ENCODE results near the gene THSD8. TPM values are rescaled to one million over a fixed set of nuclear protein-coding genes. Genes with fewer than 3 reads are reported as not detected.
A peak's percentile ranks its signal among the peaks of the same experiment; 100 is the strongest.
"Not testable (repeated sequence)": the region's sequence is repeated elsewhere in the genome, so short reads cannot be mapped to it uniquely, and the experiment has no call there.

The THSD8 gene
- total RNA-seq, 1 donor from 2014 or later = 0.20 TPM

DNA sequence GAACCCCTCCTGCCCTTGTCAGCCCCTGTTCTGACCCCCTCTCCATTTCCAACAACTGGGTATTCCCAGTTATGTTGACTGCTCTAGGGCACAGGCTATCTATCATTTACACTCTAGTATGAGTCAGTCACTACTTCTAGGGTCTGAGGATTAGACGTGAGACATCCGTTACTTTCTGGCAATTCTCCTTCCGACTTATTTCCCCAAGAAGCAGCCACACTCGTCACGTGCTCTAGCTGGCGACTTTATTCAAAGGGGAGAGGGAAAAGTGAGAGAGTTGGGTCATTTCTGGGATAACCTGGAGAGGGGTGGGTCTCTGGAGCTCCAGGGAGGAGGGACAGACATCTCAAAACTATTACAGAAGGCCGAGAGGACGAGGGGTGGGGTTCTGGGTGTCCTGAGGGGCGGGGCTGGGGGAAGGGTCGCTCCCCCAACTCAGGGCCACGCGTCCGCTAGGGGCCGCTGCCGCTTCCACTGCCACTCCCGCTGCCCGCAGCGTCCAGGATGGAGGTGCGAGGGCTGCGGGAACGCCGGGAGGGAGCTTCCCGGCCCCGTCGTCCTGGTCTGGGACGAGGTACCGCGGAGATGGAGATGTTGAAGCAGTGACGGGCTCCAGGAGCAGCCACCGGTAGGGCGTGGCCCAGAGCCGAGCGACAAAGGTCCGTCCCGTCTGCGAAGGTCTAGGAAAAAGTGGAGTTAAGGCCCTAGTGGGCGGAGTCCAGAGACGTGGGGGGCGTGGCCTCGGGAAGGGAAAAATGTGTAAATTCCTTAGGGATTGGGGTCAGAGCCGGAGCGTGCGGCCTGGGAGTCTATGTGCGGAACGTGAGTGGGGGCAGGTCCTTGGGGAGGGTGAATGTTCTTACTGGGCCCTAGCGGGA is 23.6 kb downstream of the THSD8 start:
- peak in 1 of 2 donors; percentile 33 for DNase-seq (ENCODE audit: low read depth in 2 of 2)

DNA sequence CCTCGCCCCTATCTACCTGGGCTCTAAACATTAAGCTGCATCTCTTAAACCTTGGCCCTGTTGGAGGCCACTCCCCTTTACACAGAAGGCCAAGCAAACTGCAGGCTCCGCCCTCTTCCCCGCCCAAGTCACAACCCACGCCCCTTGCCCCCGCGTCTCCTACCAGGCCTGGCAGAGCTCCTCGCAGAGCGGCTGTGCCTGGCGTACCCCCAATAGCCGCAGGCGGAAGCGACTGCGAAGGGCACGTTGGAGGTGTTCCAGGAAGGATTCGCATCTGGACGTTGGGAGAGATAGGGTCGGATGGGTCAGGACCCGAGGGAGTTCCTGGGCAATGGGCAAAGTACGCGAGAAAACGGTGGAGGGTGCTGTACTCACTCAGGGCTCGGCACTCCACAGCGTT is 26.6 kb downstream of the THSD8 start:
- DNase-seq (ENCODE audit: low read depth in 2 of 2) = no peak

DNA sequence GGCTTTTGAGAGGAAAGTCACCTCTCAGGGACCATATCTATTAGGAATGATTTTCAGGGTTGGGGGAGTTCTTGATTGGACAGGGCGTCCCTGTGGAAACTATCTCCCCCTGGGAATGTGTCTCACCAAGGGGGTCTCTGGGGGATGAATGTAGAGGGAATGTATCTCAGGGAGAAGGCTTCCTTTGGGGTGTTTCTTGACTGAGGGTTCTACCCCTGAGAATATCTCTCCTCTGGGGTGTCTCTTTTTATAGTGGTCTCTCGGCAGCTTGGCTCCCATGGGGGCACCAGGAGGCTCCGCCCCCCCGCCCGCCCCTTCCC is 31.5 kb downstream of the THSD8 start:
- DNase-seq (ENCODE audit: low read depth in 2 of 2) = no peak

DNA sequence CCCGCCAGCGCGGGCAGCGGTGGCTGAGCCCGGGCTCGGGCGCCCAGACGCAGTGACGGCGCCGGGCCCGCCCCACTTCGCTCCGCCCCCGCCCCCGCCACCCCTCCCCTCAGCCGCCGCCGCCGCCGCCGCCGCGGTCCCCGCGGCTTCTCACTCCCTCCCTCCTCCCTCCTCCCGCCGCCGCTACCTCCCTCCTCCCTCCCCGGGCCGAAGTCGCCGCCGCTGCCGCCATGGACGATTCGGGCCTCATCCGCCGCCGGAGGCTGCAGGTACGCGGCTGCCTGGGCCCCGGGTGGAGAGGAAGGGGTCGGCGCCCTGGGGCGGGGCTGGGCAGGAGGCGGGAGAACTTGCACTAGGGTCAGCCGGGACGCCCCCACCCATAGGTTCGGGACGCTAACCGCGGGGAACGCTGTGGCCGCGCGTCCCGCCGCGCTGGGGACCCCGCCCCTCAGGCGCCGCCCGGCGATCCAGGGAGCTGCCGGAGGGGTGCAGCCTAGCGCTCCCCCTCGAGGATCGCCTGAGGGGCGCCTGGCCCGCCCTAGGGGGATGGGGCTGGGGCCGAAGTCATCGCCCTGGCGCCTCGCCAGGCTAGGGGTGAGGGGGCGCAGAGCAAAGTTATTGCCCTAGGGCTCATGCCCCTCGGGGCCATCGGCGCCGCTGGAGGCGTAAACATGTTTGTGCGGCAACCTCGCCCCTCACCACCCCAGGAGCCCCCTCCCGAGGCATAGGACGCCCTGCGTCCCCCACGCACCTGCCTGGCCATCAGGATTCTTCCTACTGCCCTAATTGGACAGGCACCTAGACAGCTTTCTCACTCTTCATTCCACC is 32.1 kb downstream of the THSD8 start:
- no peak for DNase-seq (ENCODE audit: low read depth in 2 of 2)

DNA sequence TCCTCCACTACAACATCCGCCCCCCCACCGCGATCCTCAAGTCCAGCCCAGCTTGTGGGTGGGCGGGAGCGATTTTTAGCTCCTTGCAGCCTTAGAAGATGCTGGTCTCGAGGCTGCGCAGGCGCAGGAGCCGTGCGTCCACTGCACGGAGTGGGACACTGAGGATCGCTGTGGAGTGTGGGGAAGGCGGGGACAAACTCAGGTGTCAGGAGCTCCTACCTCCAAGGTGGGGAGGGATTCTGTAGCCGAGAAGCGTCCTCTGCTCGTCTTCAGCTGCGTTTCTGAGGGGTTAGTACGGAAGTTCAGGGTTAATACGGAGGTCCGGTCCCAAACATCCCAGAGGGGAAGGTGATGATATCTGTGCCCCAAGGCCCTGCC is 32.7 kb downstream of the THSD8 start, which contains the start of gene RTBDN:
TSS of gene RTBDN (minus strand) at position 14 of the 378 bp plus-strand sequence. CDS start 4,600 bp downstream, outside the sequence.
- no peak for DNase-seq (ENCODE audit: low read depth in 2 of 2)

DNA sequence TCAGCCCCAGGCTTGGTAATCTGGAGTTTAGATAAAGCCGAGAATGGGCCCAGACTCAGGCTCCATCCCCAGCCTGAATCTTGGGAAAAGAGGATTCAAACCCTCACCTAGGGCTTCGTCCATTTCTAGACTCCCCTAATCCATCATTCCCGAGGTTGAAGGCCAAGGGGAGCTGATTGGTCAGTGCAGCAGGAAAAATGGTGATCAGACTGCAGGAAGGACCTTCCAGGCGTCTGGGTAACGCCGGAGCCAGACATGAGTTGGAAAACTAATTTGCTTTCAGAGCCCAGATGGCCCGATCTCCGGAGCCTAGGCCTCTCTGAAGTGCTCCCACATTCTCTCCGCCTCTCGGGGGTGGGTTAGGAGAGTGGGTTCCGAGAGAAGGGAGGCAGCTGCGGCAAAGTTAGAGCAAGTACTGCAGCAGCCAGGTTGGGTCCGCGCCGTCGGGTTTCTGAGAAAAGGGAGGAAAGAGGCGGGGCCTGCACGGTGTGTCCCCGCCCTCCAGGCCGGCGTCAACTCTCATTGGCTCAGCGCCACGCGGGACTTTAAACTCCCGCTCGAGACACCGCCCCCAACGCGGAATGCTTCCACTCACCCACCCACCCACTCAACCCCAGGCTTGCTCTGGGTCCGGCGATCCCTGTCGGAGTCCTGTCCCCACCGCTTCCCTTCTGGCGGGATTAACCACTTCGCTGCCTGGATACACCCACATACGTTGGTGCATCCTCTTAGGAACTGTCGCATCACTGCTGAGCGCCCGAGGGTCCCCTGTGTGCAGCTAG is 33.3 kb downstream of the THSD8 start:
- peak in 1 of 2 donors; percentile 26 for DNase-seq (ENCODE audit: low read depth in 2 of 2)

DNA sequence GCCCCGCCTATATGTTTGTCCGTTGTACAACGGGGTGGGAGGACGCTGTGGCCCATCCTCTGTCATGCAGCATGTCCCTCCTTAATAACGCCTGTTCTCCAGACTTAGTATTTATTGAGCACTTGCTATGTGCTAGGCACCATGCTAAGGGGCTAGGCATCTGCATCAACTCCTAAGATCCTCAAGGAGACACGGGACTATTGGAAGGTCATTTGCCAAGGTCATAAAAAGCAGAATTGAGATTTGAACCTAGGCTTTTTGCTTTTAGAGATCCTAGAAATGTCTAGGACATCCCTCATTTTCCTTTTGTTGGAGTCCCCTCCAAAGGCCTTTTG is 34.6 kb downstream of the THSD8 start:
- no peak for DNase-seq (ENCODE audit: low read depth in 2 of 2)

DNA sequence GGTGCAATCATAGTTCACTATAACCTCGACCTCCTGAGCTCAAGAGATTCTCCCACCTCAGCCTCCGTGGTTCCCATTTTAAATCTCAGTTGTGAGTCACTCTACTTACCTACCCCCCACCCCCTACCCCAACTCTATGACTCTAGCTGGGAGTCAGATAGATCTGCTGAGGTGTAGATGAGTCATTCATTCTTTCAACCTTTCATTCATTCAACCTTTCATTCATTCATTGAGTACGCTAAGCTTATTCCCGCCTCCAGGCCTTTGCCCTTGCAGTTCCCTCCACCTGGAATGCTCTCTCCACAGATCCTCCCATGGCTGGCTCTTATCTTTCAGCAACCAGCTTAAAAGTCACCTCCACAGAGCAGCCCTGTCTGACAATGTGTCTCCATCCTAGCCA is 35.4 kb downstream of the THSD8 start:
- no peak for DNase-seq (ENCODE audit: low read depth in 2 of 2)

DNA sequence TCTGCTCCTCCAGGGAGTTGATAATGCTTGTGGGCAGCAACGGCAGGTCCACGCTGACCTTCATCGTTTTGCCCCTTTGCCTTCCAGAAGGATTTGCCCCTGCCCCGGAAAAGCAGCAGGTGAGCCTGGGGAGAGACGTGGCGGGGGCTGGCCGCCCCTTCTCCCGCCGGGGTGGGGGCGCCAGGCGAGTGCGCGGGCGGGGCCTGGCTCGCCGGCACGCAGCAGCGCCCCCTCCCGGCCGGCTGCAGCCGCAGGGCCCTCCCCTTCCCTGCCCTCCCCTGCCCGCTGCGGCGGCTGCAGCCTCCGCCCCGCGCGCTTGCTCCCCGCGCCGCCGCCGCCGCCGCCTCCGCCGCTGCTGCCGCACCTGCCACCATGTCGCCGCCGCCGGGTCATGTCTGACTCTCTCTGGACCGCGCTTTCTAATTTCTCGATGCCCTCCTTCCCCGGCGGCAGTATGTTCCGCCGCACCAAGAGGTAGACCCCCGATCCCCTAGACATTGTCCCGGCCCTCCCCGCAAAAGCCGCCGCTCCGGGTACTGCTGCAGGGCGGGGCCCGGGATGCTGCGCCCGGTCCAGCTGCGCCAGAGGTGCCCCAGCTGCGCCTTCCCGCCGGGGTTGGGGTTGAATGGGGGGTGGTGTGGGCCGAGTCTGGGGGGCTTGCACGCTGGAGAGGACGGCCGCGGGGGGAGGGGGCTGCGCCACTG is 36.5 kb downstream of the THSD8 start, which contains the start of gene MAST1:
TSS of gene MAST1 (plus strand) at position 334 of the 704 bp plus-strand sequence. CDS start at position 392, 58 bp downstream.
- DNase-seq (ENCODE audit: low read depth in 2 of 2) = peak; percentile 22 to 57

DNA sequence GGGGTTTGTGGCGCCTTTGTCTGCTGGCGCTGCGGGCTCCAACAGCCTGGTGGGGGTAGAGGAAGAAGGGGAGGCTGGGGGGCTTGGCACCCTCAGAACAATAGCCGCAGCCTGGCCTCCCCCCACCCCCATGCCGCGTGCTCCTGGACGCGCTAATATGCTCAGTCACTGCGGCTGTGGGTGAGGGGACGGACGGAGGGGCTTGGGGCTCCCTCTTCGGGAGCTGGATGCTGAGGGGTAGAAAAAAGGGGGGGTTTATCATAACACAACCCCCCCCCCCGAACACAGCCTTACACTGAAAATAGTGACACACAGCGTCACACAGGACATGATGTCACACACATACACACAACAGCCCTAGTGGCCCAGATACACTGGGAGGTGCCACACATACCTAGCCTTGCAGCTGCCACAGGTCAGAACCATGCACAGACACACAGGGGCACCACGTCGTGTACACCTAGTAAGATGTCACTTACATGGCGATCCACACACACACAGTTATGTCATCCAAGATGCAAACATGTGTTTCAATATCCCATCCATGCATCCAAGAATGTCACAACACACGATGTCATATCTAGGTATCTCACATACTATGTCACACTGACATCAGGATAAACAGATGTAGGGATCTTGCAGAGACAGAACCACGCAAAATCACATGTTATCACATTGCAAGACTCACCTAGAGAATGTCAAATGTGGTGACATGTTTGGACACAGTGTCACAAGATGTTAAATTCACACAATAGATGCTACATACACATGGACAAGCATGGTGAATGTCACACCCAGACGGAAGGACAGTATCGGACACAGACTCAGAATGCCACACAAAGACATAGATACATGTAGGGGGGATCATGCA is 37.3 kb downstream of the THSD8 start:
- DNase-seq (ENCODE audit: low read depth in 2 of 2) = peak in 1 of 2 donors; percentile 28

DNA sequence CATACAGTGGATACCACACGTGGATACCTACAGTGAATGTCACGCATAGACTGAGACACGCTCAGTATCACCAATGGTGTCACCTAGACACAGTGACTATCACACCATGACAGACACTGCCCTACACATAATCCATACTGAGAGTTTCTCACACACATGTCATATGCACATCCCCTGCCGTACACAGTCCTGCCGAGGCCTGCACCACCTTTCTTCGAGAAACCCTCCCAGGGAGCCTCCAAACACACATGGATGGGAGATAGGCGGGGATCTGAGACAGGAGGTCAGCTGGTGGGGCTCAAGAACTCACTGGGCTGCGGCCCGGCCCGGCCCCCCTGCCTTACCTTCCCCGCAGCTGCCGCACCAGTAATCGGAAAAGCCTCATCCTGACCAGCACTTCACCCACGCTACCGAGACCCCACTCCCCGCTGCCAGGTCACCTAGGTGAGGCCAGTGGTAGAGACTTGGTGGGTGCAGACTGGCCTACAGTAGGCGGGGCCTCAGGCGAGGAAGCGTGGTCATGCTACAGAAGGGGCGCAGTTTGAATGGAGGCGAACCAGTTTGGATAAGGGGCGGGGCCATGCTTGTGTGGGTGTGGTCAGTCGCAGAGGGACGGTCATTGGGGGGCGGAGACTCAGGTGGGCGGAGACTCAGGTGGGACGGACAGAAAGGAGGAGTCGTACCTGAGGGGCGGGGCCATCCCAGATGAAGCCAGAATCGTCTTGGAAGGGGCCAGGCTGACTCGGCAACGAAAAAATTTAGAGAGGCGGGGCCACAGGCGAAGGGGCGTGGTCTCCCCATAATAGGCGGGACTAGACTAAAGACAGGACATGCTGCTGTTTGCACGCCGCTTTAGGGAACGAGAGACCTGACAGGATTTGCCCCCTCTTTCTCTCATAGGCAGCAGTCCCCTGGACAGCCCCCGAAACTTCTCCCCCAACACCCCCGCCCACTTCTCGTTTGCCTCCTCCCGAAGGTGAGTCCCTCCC is 38.5 kb downstream of the THSD8 start:
- peak; percentile 39 to 55 for DNase-seq (ENCODE audit: low read depth in 2 of 2)

DNA sequence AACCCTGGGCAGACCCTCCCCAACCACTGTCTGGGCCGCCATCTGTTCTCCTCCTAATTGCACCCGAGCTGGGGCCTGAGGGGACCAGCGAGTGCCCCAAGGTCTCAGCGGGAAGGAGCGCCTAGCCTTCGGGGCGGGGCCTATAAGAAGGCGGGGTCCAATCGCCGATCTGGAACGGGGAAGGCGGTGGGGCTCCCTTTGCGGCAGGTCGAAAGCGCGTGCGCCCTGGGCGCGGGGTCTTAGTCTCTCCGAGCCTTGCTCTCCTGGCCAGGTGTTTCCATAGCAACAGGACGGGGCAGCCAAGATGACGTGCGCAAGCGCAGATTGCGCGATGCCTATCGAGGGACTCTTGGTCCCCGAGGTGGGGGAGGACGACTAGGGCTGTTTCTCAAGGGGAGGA is 39.2 kb downstream of the THSD8 start:
- DNase-seq (ENCODE audit: low read depth in 2 of 2) = peak in 1 of 2 donors; percentile 37

DNA sequence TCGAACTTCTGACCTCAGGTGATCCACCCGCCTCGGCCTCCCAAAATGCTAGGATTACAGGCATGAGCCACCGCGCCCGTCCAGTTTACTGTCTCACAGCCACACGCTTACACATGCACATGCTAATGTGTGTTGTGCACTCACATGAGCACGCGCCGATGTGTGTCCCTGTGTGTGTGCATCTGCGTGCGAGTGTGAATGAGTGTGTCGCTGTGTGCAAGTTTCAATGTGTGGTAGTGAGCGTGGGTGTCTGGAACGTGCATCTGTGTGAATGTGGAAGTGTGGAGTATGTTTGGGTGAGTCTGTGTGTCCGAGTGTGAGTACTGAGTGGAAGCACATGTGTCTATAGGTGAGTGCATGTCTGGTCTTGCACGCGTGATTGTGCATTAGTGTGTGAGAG is 40.6 kb downstream of the THSD8 start:
- DNase-seq (ENCODE audit: low read depth in 2 of 2) = no peak

DNA sequence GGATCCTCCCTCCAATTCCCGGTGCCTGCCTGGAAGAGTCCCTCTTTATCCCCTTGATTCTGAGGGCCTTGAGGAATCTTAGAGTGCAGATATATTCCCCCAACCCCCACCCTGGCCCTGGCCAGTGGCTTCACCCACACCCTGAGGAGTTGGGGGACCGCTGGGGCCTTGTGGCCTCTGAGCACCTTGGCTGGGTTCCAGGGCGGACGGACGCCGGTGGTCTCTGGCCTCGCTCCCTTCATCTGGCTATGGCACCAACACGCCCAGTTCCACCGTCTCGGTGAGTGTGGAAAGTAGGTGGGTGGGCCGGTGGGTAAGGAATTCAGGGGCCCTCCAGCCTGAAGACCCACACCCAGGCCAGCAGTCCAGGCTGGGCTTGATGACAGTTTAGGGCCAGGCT is 41.5 kb downstream of the THSD8 start:
- no peak for DNase-seq (ENCODE audit: low read depth in 2 of 2)

DNA sequence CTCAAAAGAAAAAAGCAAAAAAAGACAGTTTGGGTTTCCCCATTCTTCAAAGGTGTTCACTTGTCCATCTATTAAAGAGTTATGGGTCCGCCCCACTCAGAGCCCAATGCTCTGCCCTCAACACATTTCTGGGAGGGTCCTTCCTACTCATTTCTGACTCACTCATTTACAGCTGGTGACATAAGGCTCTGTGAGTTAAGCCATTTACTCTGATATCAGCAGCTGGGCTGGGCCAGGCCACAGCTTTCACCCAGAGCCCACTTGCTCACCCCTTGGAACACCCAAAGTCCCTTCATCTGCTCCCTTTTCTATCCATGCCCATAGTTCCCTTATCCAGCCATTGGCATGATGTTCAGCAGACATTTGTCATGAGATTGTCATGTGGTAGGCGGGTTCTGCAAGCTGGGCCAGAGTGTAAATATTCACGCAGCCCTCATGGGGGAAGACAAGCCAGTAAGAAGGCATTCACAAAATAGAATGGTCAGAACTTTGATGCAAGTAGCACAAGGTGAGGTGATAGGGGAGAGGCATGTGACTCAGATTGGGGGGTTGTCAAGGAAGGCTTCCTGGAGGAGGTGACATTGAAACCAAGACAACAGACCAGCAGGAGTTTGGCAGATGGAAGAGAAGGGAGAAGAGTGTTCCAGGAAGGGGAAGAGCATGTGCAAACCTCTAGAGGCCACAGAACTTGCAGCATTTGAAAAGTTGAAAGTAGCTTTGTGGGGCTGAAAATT is 42.3 kb downstream of the THSD8 start:
- DNase-seq (ENCODE audit: low read depth in 2 of 2) = no peak

DNA sequence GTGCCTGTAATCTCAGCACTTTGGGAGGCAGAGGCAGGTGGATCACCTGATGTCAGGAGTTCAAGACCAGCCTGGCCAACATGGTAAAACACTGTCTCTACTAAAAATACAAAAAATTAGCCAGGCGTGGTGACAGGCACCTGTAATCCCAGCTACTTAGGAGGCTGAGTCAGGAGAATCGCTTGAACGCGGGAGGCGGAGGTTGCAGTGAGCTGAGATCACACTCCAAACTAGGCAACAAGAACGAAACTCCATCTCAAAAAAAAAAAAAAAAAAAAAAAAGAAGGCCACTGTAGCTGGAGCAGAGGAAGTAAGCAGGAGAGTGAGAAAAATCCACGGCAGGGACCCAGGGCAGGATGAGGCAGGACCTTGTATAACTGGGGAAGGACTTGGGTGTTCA is 44.7 kb downstream of the THSD8 start:
- DNase-seq (ENCODE audit: low read depth in 2 of 2) = not testable (repeated sequence)

DNA sequence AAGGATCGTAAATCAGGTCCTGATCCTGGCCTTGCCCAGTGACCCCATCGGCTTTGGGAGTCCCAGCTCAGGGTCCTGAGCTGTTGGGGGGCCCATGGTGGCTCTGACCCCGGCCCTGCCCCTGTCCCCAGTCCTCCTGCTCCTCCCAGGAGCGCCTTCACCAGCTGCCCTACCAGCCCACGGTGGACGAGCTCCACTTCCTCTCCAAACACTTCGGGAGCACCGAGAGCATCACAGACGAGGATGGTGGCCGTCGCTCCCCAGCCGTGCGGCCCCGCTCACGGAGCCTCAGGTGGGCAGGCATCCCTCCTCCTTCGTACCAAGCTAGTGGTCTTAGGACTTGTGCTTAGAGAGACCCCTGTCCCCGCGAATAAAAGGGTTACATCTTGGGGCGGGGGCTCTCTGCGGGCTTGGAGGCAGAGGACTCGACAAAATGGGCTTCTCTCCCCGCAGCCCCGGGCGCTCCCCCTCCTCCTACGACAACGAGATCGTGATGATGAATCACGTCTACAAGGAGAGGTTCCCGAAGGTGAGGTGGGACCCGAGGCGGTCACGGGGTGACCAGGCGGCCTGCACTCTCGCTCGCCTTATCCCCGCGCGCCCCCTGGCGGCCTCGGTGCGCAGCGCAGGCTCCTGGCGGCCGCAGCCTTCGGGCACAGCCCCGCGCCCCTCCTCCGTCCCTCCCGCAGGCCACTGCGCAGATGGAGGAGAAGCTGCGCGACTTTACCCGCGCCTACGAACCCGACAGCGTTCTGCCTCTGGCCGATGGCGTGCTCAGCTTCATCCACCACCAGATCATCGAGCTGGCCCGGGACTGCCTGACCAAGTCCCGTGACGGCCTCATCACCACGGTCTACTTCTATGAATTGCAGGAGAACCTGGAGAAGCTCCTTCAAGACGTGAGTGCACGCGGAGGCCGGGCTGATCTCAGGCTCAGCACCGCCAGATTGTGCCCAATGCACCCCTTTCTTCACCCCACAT is 45.6 kb downstream of the THSD8 start:
- peak; percentile 69 to 73 for DNase-seq (ENCODE audit: low read depth in 2 of 2)
